ENCODE measurements around the gene NEUROG1. TPM values are rescaled to one million over a fixed set of nuclear protein-coding genes. Genes with fewer than 3 reads are reported as not detected.

Gene NEUROG1
- polyA plus RNA-seq, 4 donors: not detected

DNA sequence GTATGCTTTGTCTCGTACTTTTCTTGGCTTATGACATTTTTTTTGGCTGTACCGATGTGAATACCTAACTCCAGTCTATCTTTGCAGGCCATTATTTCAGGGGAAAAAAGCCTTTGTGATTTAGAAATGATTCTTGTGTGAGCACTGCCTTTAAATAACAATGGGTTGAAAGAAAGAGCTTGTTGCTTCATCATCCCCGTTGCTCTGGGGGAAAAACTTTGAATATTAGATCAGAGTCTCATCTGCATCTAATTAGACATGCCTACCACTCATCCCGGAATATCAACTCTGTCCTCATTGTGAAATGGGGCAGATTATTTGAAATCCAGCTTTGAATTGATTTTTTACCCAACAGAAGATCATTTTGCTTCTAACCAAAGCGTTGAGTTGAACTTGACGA, 29.5 kb upstream of the NEUROG1 start:
- no peak for DNase-seq (ENCODE audit: low read depth in 4 of 4, low spot score in 2 of 4)

DNA sequence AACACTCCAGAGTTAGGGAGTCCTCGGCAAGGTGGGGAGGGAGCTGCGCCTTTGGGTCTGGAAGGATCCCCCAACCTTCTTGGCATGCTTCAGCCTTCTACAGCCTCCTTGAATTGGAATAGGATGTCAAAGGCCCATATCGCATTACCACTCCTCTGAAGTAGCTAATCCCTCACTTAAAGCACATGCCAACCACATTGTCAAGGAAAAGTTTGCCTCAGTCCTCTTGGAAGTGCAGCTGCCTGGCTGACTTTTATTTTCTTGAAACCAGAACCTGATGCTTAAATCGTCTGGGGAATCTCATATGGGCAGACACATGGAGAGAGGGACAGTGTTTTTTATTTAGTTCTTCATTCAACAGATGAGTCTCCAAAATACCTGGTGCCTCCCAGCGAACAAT, 28.6 kb upstream of the NEUROG1 start:
- no peak for DNase-seq (ENCODE audit: low read depth in 4 of 4, low spot score in 2 of 4)

DNA sequence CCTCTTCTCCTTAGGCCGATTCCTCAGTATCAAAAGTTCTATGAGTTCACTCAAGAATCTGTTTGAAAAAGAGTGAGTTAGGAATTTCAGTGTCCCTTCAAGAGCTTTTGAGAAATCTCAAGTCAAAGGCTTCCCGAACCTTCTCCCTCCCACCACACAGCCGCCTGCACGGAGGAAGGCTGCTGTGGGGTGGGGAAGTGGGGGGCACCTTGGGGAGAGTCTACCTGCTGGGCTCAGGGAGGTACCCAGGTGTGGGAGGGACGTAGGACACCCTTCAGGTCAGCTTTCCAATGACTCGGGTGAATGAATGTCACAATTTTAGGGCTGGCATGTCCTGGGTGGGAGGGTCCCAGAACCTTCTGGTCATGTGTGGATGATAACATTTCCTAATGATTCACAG, 25.5 kb upstream of the NEUROG1 start:
- DNase-seq (ENCODE audit: low read depth in 4 of 4, low spot score in 2 of 4): no peak

DNA sequence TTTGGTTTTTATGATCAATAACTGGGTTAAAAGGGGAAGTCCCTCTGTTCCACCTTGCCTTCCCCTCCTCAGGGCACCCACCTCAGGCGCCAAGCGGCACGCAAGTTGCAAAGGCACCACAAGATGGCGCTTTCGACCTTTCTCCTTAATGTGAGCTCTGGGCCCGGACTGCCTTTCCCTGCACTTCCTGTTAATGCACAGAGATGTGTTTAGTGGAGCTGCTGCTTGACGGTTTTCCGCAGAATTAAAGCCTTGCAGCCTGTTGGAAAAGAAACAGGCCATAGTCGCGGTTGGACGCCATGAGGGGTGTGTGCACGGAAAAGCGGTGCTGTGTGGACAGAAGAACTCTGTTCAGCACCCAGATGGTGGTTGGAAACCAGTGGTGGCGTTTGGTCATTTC, 25.1 kb upstream of the NEUROG1 start:
- DNase-seq (ENCODE audit: low read depth in 4 of 4, low spot score in 2 of 4): peak in 3 of 4 donors; percentile 55 to 81 (median 64)

DNA sequence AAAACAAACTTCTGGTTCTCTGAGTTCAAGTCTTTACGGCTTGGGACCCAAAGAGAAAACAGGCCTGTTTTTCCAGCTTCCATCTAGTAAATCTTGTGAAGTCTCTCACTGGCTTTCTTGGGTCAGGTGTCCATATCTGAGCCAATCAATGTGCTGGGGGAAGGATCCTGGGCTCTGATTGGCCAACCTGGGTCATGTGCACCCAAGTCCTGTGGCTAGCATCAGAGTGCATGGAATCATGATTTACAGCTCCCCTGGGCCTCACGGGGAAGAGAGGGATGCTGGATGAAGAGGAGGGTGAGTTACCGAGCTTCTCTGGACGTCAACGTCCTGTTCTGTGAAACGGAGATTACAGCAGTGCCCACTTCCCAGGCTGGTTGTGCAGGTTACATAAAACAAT, 23.6 kb upstream of the NEUROG1 start:
- DNase-seq (ENCODE audit: low read depth in 4 of 4, low spot score in 2 of 4): no peak

DNA sequence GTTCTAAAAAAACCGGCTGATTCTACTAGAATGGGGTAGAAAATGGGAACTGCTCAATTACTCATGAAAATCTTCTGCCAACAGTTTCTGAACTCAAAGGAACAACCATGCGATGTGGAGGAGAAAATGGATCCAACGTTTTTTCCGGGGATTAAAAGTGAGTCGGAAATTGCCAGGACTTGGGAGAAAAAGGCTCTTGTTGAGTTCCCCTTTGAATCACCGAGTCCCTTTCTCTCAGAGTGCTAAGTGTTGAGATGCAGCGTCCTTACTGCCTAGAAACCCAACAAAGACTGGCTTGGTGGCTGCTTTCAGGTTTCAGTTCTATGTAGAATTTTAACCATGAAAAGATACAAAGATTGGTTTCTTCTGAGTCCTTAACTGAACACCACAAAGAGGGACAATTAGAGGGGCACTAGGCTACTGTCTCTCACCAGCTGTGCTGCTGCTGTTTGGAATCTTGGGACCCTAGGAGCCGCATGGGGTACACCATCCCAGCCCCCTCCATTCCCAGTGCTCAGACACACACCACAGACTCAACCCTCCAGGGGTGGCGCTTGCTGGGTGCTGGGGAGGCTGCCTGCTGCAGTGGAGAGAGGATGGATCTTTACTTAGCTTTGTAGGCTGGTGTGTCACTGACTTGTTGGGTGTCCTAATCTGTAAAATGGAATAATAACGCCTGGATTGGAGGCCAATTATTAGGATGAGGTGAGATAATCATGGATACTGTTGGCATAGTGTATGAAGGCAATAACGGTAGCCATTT, 21.5 kb upstream of the NEUROG1 start:
- DNase-seq (ENCODE audit: low read depth in 4 of 4, low spot score in 2 of 4): no peak

DNA sequence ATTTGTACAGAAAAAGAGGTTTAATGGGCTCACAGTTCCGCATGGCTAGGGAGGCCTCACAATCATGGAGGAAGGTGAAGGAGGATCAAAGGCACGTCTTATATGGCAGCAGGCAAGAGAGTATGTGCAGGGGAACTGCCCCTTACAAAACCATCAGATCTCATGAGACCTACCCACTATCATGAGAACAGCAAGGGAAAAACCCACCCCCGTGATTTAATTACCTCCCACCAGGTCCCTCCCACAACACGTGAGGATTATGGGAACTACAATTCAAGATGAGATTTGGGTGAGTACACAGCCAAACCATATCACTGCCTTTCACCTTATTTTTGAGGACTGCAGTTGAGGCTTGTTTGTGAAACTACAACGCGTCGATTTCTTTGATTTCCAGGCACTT, 20.9 kb upstream of the NEUROG1 start:
- DNase-seq (ENCODE audit: low read depth in 4 of 4, low spot score in 2 of 4): no peak

DNA sequence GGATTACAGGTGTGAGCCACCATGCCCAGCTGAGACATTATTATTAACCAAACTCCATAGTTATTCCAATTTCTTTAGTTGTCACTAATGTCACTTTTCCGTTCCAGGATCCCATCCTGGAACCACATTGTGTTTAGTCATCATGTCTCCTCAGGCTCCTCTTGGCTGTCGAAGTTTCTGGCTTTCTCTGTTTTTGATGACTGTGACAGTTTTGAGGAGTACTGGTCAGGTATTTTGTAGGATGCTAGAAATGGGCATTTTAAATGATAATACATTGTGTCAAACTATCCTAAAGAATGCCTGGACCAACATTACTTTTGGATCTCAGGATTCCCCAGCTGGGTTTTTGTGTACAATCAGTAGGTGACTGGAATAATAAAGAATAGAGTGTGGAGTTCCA, 19.8 kb upstream of the NEUROG1 start:
- no peak for DNase-seq (ENCODE audit: low read depth in 4 of 4, low spot score in 2 of 4)

DNA sequence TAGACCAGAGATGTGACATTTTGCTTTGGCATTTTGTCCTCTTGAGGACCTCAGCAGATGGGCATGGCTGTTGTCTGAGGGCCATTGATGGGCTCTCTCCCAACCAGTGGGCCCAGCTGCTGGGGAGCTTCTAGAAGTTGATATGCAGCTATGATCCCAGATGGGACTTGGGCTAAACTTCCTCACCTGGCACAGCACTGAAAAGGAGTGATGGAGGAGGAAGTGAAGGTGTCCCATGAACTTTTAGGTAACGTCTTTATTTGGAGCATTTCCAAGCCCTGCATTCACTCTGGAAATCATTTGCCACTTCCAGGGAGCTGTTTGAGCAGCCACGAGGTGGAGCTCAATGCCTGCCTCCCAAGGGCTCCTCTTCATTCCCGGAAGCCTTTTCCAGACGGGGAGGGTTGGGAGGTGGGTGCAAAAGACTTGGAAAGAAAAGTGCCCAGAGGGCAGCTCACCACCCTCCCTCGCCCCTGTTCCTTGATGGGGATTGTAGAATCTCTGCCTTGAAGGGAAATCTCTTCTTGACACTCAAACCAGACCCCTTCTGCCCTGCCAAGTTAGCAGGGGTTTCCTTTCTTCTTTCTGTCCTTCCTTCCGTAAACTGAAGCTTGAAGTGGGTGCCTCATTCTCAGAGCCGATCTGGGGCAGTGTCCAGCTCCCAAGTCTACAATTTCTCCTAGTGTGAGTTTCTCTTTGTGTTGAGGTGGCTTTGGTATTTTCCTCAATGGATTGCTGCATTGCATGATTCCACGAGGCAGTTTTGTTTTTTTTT, 18.1 kb upstream of the NEUROG1 start:
- no peak for DNase-seq (ENCODE audit: low read depth in 4 of 4, low spot score in 2 of 4)

DNA sequence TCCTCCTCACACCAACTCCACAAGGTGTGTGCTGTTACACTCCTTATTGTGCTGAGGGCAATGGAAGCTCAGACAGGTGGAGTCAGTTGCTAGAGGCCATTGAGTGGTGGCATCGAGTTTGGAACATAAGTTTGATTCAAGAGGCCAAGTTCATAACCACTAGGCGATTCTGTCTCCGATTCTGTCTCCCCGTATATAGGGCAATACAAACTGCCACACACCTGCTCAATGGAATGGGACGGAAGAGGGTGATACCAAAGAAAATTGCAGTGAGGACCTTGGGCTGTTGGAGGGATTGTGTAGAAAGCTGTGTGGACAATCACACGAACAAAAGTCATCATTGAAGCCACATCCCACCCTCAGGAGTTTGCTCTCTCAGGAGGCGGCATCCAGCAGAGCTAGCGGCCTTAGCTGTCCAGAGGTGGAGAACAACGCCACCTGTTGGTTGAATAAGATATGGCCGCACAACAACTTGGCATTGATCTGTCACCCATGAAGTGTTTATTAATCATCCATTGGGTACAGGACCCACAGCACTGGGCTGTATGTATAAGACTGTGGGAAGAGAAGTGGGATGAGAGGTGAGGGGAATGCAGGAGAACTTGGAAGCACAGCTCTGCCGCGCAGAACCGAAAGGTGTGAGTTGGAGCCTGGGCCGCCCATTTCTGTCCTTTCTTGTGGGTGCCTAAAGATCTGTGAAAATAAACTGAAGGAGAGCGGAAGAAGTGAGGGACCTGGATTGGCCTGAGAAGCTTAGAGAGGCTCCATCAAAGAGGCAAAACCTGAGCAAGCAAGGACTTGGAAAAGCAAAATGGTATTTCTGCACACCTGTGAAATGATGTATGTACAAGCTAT, 16.1 kb upstream of the NEUROG1 start:
- DNase-seq (ENCODE audit: low read depth in 4 of 4, low spot score in 2 of 4): peak in 2 of 4 donors; percentile 50 to 69

DNA sequence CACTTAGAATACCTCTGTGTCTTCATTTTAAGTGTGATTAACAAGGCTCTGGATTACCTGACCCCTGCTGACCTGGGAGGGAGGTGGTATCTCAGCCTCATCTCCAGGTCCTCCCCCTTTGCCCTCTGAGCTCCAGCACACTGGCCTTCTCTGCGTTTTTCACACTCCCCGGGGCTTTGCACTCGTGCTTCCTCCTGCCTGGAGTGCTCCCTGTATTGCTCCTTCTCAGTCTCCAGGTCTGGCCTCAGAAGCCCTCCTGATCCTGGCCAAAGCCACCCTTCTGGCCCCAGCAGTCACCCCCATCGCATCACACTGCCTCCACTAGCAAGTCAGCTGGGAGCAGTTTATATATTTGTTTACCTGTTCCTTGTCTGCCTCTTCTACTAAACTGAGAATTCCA, 13.6 kb upstream of the NEUROG1 start:
- DNase-seq (ENCODE audit: low read depth in 4 of 4, low spot score in 2 of 4): no peak

DNA sequence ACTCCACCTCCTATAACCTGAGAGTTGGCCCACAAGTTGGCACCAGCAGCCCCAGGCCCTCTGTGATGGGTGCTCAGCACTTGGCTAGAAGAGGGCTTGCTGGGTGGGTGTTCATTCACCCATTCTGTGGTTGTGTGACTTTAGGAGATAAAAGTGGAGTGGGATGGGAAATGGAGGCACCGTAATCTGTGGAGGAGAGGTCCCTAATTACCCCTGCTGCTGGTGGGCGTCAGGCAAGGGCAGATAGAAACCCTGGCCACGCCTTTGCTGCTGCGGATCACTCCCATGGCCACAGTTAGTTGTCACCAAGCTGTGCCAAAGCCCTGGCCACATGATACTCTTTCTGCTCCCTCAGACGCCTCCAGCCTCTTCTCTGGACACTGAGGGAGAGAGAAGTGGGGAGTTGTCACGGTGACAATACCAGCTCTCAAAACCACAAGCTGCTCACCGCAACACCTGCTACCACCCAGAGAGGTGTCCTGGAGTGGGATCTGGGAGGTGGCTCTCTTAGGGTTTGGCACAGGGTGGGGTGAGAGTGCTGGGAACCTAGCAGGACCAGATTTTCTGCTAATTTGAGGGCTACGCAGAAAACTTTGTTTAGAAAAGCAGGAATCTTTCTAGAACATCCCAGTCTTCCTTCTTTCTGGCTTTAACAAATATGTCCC, 12.0 kb upstream of the NEUROG1 start:
- DNase-seq (ENCODE audit: low read depth in 4 of 4, low spot score in 2 of 4): no peak

DNA sequence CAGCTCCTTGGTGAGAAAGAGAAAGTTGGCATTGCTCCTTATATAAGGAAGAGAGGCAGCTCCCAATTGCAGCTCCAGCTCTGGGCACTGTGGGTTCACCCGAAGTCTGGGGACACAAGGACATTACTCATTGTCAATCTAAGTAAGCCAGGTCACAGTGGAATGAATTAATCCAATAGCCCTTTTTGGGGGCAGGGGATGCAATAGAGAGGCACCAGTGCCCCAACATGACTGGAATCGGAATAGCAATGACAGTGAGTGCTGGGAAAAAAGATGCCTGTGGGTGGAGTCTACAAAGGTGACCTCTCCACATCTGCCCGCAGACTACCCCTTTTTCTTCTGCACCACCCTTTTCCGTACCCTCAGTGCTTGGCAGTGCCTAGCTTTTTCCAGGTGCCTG, 11.1 kb upstream of the NEUROG1 start:
- no peak for DNase-seq (ENCODE audit: low read depth in 4 of 4, low spot score in 2 of 4)

DNA sequence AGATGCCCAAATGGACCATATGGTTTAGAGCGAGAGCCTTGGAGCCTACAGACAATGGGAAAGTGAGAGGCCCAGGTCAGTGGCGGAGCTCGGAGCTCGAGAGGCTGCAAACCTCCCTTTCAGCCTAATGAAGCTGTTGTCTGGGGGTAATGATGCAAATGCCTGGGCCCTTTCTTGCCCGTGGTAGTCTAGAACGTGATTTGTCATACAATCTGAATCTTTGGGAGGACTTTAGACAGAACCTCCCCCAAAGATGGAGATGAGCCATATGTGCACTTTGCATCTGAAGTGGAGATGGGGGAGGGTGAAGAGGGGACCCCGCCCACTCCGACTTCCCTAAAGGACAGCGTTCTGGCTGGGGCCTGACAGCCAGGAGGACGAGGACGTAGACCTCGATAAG, 10.3 kb upstream of the NEUROG1 start:
- no peak for DNase-seq (ENCODE audit: low read depth in 4 of 4, low spot score in 2 of 4)

DNA sequence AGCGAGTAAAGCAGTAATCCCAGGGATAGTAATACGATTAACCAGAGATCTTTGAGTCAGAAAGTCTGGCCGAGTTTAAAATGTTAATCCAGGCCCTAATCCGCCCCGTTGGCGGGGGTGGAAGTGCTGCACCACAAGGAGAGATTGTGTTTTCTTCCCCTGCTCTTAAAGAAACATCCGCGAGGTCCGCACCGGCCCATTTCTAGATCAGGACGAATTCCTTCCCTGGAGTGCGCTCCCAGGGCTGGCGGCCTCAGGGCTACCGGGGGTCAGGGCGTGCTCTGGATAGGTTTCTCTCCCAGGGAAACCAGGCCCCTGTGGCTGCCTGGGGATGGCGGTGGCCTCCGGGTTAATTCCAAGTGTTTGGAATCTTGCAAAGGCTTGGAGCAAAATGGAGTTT, 9.3 kb upstream of the NEUROG1 start:
- no peak for DNase-seq (ENCODE audit: low read depth in 4 of 4, low spot score in 2 of 4)

DNA sequence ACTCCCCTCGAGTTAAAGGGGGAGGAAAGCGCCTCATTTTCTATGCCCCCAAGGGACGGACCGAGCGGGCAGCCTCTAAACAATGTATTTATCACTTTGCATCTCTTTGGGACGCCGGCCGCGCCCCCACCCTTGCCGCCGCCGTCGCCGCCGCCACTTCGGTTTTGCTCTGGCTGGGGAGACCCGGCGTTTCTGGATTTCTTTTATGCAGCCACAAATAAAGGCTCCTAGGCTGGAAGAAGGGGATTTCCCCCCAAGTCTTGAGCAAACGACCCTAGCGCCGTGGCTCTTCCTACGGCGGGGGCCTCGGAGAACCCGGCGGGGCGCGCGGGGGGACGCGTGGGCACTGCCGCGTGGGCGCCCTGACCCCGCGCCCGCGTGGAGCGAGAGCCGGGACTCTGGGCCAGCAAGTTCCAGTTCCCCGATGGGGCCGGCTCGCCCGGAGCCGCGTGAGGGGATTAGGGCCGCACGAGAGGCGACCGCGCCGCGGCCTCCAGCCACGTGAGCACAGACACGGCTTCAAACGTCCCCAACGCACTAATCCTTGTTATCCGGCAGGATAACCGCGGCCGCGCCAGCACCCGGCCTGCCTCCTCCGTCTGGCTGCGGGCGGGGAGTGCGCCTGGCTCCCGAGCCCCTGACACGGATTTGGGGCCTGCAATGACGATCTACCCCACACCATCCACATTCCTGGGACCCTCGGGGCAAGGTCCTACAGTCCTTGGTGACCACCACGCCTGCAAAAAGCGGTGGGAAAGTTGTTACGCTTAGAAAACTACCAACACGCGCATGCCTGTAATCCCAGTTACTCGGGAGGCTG, 7.9 kb upstream of the NEUROG1 start:
- no peak for DNase-seq (ENCODE audit: low read depth in 4 of 4, low spot score in 2 of 4)

DNA sequence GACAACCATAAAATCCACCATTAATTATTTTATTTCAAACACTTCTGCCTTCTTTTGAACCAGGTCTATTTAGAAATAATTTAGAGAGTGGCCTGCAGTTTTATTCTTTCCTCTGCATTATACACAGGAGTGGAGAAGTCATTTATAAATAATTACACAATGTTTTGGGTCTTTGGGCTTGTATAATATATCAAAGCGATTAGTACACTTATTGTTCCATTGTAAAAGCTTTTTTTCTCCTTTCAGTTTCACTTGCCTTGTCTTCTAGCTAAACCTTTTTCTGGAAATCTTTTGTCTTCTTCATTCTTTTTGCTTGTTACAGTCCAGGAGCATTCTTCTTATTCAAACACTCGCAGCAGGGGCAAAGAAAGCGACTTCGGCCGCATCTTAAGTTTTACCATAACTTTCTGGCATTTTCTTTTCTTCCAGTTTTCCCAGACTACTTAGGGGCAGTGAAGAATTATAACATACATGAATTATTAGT, 7.3 kb upstream of the NEUROG1 start:
- no peak for DNase-seq (ENCODE audit: low read depth in 4 of 4, low spot score in 2 of 4)

DNA sequence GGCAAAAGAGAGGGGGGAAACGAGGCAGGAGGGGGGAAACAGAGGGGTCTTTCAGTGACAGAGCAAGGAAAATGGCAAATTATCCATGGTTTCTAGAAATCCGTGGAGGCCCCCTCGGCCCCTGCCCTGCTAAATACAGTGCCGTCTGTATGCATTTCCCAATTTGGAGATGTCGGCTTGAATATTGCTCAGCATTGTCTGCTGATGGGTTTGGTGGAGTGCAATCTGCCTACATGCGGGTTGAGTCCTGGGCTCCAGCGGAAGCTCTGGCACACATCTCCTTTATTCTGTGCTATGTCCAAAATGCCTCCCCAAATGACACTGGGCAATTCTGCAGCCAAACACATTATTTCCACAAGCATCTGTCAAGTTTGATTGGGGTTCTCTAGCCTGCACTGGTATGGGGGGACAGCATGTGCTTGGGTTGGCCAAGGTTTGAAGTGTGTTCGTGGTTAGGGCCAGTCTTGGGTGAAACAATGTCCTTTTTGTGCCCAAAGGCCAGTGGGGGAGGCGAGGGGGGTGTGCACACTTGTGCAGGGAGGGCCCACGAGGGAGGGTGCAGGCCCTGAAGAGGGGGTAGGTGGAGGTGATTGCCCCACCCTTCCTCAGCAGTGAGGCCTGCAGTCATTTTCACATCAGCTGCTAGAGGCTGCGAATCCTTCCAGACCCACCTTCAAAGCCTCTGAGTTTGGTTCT, 6.2 kb upstream of the NEUROG1 start:
- no peak for DNase-seq (ENCODE audit: low read depth in 4 of 4, low spot score in 2 of 4)

DNA sequence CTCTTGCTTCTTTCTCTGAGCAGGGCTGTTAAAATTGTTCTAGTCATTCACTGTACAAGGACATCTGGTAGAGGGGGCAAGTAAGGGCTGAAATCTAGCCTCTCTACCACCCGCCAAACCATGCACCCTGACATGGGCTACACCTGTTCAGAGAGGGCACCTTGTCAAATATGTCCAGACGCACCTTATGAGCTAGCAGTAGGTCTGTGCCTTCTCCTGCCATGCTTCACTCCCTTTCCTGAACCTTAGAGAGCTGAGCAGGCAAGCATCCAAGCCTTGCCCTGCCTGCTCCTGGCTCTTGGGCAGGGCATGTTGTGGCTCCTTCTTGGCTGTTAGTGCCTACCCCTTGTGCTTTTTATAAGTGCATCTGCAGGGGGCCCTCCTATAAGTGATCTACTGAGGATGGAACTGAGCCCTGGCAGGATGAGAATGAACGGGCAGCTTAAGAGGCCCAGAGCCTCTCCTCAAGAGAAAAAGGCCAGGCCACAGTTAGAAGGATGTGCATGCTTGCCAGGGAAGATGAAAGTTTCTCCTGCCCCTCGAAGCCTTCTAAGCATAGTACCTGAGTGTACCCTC, 3.8 kb upstream of the NEUROG1 start:
- no peak for DNase-seq (ENCODE audit: low read depth in 4 of 4, low spot score in 2 of 4)

Measured in left renal cortex interstitium (tissue), 4 donors.